OCI-LY7 (cell line): ENCODE results near the gene ADGRD1.

Experiments
- CTCF ChIP-seq: fragments of 200-600 bp; sonication (generic); conservative IDR thresholded peaks from 2 replicates; pipeline ENCODE4 v1.5.1; 2014; ENCODE audit warnings: mild to moderate bottlenecking, antibody characterized with exemption, low read length, moderate library complexity, mixed read lengths
- EZH2phosphoT487 ChIP-seq: fragments of 200-600 bp; sonication (generic); IDR thresholded peaks from 2 replicates; pipeline ENCODE4 v1.6.1; 2018; ENCODE audit warnings: low read depth, borderline replicate concordance, mild to moderate bottlenecking, mixed run types, antibody characterized with exemption, low read length, moderate library complexity, mixed read lengths

GRCh38 chr12:131048611-131048990, 94.9 kb downstream of the ADGRD1 start:
- TF ChIP-seq CTCF, result no peak
- TF ChIP-seq EZH2phosphoT487, result no peak
